ENCODE data around the gene HMGA1.
"Not testable (repeated sequence)": the region's sequence is repeated elsewhere in the genome, so short reads cannot be mapped to it uniquely, and the experiment has no call there.

DNA sequence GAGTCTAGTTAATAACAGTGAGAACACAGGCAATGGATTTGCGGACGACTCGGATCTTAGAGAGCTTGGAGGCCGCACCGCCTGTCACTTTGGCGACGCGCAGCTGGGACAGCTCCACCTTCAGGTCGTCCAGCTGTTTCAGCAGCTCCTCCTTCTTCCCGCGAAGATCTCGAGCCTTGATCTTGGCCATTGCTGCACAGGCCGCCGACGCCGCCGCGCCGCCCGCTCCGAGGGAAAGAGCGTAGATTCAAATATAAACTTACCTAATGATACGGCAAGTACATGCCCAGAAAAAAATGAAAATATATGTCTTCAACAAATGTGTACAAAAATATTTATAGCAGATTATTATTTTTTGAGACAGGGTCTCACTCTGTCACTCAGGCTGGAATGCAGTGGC is 26.8 kb downstream of the HMGA1 start:
- TF ChIP-seq POLR2A (IDR thresholded peaks at IDR 0.05): not testable (repeated sequence)
- TF ChIP-seq, protein P1, sequence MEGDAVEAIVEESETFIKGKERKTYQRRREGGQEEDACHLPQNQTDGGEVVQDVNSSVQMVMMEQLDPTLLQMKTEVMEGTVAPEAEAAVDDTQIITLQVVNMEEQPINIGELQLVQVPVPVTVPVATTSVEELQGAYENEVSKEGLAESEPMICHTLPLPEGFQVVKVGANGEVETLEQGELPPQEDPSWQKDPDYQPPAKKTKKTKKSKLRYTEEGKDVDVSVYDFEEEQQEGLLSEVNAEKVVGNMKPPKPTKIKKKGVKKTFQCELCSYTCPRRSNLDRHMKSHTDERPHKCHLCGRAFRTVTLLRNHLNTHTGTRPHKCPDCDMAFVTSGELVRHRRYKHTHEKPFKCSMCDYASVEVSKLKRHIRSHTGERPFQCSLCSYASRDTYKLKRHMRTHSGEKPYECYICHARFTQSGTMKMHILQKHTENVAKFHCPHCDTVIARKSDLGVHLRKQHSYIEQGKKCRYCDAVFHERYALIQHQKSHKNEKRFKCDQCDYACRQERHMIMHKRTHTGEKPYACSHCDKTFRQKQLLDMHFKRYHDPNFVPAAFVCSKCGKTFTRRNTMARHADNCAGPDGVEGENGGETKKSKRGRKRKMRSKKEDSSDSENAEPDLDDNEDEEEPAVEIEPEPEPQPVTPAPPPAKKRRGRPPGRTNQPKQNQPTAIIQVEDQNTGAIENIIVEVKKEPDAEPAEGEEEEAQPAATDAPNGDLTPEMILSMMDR (IDR thresholded peaks at IDR 0.05): not testable (repeated sequence)
